ENCODE data around the gene LRRC3.

GRCh38 chr21:44503901-44504399, 48.6 kb downstream of the LRRC3 start:
- TF ChIP-seq SP1 (CRISPR knock-in tag; conservative IDR thresholded peaks at IDR 0.05) (no peak), MAX (CRISPR knock-in tag; IDR thresholded peaks at IDR 0.05) (no peak), ZNF396 (CRISPR knock-in tag; IDR thresholded peaks at IDR 0.05; ENCODE audit: borderline replicate concordance) (no peak), IRF1 (CRISPR knock-in tag; IDR thresholded peaks at IDR 0.05) (no peak), OVOL2 (CRISPR knock-in tag; IDR thresholded peaks at IDR 0.05; ENCODE audit: borderline replicate concordance) (no peak)
